GM15510 (cell line): ENCODE results near the gene ASTN2.

Experiments
- POLR2A ChIP-seq: IDR thresholded peaks from 3 replicates; pipeline ENCODE4 v1.6.1; 2011; ENCODE audit warnings: borderline replicate concordance; ENCODE audit not compliant: insufficient read length; ENCODE audit errors: extremely low read depth

ASTN2 gene

DNA sequence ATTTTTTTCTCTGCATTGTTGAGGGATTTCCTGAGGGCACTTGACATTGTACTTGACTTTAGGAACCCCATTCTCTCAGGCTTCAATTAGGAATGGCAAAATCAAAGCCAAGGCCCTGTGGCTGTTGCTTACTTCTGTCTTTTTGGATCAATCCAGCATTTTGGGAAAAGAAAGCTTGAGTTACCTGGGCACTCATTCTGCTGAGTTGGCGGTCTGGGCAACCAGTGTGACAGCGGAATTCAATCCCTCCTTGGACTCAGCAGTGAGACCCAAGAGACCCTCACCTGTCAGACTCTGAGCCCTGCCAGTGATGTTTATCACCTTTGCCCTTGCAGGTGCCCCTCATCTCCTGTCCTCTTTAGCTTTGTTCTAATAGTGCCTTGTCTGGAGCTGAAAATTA is 1036.0 kb downstream of the ASTN2 start:
- no peak for TF ChIP-seq POLR2A

DNA sequence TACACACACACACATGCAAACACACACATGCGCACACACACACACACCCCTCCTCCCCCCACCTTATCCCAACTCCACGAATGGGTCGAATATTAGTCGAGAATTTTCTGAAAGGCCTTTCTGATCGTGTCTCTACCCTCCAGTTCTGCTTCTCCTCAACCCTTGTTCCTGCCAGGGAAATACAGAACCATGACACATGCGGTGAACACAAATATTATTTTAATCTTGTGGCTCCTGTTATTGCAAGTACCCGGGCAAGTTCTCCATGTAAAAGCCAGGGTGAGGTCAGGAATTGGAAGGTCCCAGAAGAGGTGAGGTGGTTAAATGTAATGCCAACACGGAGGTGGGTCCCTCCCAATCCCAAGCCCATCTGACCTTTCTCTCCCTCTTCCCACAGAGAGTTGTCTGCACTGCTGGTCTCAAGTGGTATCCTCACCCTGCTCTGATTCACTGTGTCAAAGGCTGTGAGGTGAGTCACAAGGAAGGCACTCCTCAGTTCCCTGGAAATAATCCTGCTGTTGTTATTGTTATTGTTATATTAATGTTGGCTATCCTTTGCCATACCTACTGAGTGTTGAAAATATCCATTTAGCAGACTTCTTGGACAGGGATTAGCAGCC is 1037.6 kb downstream of the ASTN2 start:
- TF ChIP-seq POLR2A: no peak
